ENCODE measurements around the gene PDE4B.

Gene PDE4B

GRCh38 chr1:66348776-66349175 lies 556.1 kb downstream of the PDE4B start:
- DNase-seq = no peak

- DNase-seq = no peak
Measured at GRCh38 chr1:66349242-66349641, 556.5 kb downstream of the PDE4B start.

GRCh38 chr1:66350001-66350547 lies 557.4 kb downstream of the PDE4B start:
- peak; percentile 56 to 66 for DNase-seq

GRCh38 chr1:66351478-66351877 lies 558.8 kb downstream of the PDE4B start:
- peak in 1 of 2 experiments; percentile 43 for DNase-seq

GRCh38 chr1:66351913-66352312 lies 559.2 kb downstream of the PDE4B start:
- DNase-seq = no peak

GRCh38 chr1:66352792-66353191 lies 560.1 kb downstream of the PDE4B start:
- no peak for DNase-seq

GRCh38 chr1:66353257-66353656 lies 560.6 kb downstream of the PDE4B start:
- no peak for DNase-seq

- no peak for DNase-seq
Measured at GRCh38 chr1:66354311-66355201, 561.9 kb downstream of the PDE4B start.

GRCh38 chr1:66355756-66356155 lies 563.1 kb downstream of the PDE4B start:
- no peak for DNase-seq

GRCh38 chr1:66356605-66357004 lies 563.9 kb downstream of the PDE4B start:
- no peak for DNase-seq

GRCh38 chr1:66357021-66357420 lies 564.3 kb downstream of the PDE4B start:
- DNase-seq = no peak

- no peak for DNase-seq
Measured at GRCh38 chr1:66357478-66358197, 564.9 kb downstream of the PDE4B start.

GRCh38 chr1:66359269-66359668 lies 566.6 kb downstream of the PDE4B start:
- no peak for DNase-seq

- DNase-seq = no peak
Measured at GRCh38 chr1:66359815-66360214, 567.1 kb downstream of the PDE4B start.

GRCh38 chr1:66360285-66360724 lies 567.6 kb downstream of the PDE4B start:
- no peak for DNase-seq

- DNase-seq = no peak
Measured at GRCh38 chr1:66364578-66365391, 572.1 kb downstream of the PDE4B start.

GRCh38 chr1:66365635-66366034 lies 572.9 kb downstream of the PDE4B start:
- DNase-seq = no peak

- DNase-seq = no peak
Measured at GRCh38 chr1:66366634-66367033, 573.9 kb downstream of the PDE4B start.

GRCh38 chr1:66367369-66367768 lies 574.7 kb downstream of the PDE4B start:
- DNase-seq = no peak

GRCh38 chr1:66368261-66368660 lies 575.6 kb downstream of the PDE4B start:
- no peak for DNase-seq

- DNase-seq = peak; percentile 41 to 45
Measured at GRCh38 chr1:66370462-66370971, 577.8 kb downstream of the PDE4B start.

- DNase-seq = peak; percentile 48 to 52
Measured at GRCh38 chr1:66371233-66372005, 578.7 kb downstream of the PDE4B start.
